MM.1S (cell line): ENCODE results near the gene GPR34.
"Not testable (repeated sequence)": the region's sequence is repeated elsewhere in the genome, so short reads cannot be mapped to it uniquely, and the experiment has no call there.

Experiments
- DNase-seq: peaks from one replicate; pipeline ENCODE4 v3.0.0-alpha.2; 2015
- H2AFZ ChIP-seq: fragments of 300-600 bp; sonication (generic); 2 replicates; pipeline ENCODE4 v1.6.0; 2016; ENCODE audit warnings: antibody characterized with exemption, low read length
- H3F3A ChIP-seq: fragments of 300-600 bp; sonication (generic); 2 replicates; pipeline ENCODE4 v1.6.1; 2016; ENCODE audit warnings: mild to moderate bottlenecking, antibody characterized with exemption, low read length, moderate library complexity, mixed read lengths; ENCODE audit not compliant: insufficient read depth
- H3K27ac ChIP-seq: fragments of 300-600 bp; sonication (generic); 2 replicates; pipeline ENCODE4 v1.5.1; 2016; ENCODE audit warnings: mild to moderate bottlenecking, low read length
- H3K27me3 ChIP-seq: fragments of 300-600 bp; sonication (generic); replicated peaks from 2 replicates; pipeline ENCODE4 v1.6.0; 2016; ENCODE audit warnings: low read length; ENCODE audit not compliant: insufficient read depth
- H3K36me3 ChIP-seq: fragments of 300-600 bp; sonication (generic); replicated peaks from 2 replicates; pipeline ENCODE4 v1.6.1; 2016; ENCODE audit warnings: mild to moderate bottlenecking, low read length, mixed read lengths; ENCODE audit not compliant: insufficient read depth
- H3K4me1 ChIP-seq: fragments of 300-600 bp; sonication (generic); 2 replicates; pipeline ENCODE4 v1.6.1; 2016; ENCODE audit warnings: low read length, mixed read lengths
- H3K4me2 ChIP-seq: fragments of 300-600 bp; sonication (generic); 2 replicates; pipeline ENCODE4 v1.6.0; 2016; ENCODE audit warnings: low read depth, low read length
- H3K4me3 ChIP-seq: fragments of 300-600 bp; sonication (generic); 2 replicates; pipeline ENCODE4 v1.5.1; 2016; ENCODE audit warnings: low read length, mixed read lengths
- H3K79me2 ChIP-seq: fragments of 300-600 bp; sonication (generic); 2 replicates; pipeline ENCODE4 v1.6.1; 2016; ENCODE audit warnings: mixed run types, low read length, mixed read lengths
- H3K9ac ChIP-seq: fragments of 300-600 bp; sonication (generic); 2 replicates; pipeline ENCODE4 v1.6.1; 2016; ENCODE audit warnings: low read length, mixed read lengths
- H3K9me2 ChIP-seq: fragments of 300-600 bp; sonication (generic); replicated peaks from 2 replicates; pipeline ENCODE4 v1.6.1; 2016; ENCODE audit warnings: mild to moderate bottlenecking, low read length, mixed read lengths; ENCODE audit not compliant: insufficient read depth
- H3K9me3 ChIP-seq: fragments of 300-600 bp; sonication (generic); replicated peaks from 2 replicates; pipeline ENCODE4 v1.6.1; 2016; ENCODE audit warnings: mild to moderate bottlenecking, low read length, mixed read lengths; ENCODE audit not compliant: insufficient read depth
- H4K20me1 ChIP-seq: fragments of 300-600 bp; sonication (generic); 2 replicates; pipeline ENCODE4 v1.6.1; 2016; ENCODE audit warnings: mild to moderate bottlenecking, low read length, moderate library complexity, mixed read lengths; ENCODE audit not compliant: insufficient read depth
- CTCF ChIP-seq: fragments of 300-600 bp; sonication (generic); IDR thresholded peaks from 2 replicates; pipeline ENCODE4 v1.5.1; 2016; ENCODE audit warnings: antibody characterized with exemption, low read length, mixed read lengths
- EZH2 ChIP-seq: fragments of 300-600 bp; sonication (generic); optimal IDR thresholded peaks from 2 replicates; pipeline ENCODE3; 2017; ENCODE audit warnings: low read depth, mild to moderate bottlenecking, antibody characterized with exemption, low read length, mixed read lengths
- EZH2phosphoT487 ChIP-seq: fragments of 300-600 bp; sonication (generic); IDR thresholded peaks from 2 replicates; pipeline ENCODE4 v1.6.1; 2018; ENCODE audit warnings: antibody characterized with exemption, low read length

GPR34 gene

DNA sequence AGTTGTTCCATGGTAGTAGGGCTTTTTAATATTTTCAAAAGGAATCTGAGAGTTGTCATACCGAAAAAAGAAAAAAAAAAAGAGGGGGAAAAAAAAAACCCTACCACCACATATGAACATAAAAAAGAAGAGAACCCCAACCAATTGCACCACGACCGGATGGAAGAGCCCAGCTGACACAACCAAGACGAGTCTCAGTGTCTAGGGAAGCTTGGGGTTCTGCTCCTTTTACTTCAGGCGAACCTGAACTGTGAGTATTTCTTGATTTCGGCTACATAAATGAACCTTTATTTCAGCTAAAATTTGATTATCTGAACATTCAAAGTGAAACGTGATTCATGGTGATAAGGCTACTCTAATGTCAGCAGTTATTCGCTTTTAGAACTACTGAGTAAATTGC is at the start of gene GPR34:
TSS of gene GPR34 (plus strand) at position 139 of the 400 bp plus-strand sequence. CDS start 6,661 bp downstream, outside the sequence.
- Histone ChIP-seq H3K9ac (no peak within 1 kb of the TSS), H3K4me1 (no peaks in the 10 kb centered on the region), H3K27me3 (no peaks in the 10 kb centered on the region), H3K9me3 (no peaks in the 10 kb centered on the region), H3K36me3 (no peaks in the 10 kb centered on the region), H3K27ac (no peak within 1 kb of the TSS), H4K20me1 (no peaks in the 10 kb centered on the region), H3K4me3 (no peak within 1 kb of the TSS), H3F3A (no peaks in the 10 kb centered on the region), H3K79me2 (no peaks in the 10 kb centered on the region), H2AFZ (no peak within 1 kb of the TSS), H3K9me2 (no peaks in the 10 kb centered on the region), H3K4me2 (no peak within 1 kb of the TSS)
- no peak for DNase-seq
- TF ChIP-seq CTCF (no peak), EZH2phosphoT487 (no peak), EZH2 (no peak)

DNA sequence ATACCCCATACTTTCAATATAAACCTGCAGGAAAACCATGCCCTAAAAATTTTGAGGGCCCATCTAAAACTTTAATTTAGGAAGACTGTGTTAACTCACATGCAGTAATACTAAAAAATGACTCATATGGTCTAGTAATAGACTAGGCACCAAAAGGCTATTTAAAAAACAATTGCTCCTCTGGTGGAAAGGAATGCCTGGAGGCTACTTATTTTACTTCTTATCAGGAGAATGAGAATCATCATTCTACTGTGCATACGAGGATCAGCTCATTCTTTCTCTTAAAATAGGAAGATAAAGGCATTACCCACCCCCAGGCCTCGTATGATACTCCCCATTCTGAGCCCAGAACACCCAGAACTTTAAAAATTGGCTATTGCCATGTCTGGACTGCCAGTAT is 42.6 kb upstream of the GPR34 start:
- not testable (repeated sequence) for DNase-seq, H3K9ac ChIP-seq, H3K79me2 ChIP-seq, H3K9me2 ChIP-seq, H2AFZ ChIP-seq, H3K4me2 ChIP-seq, H3K27ac ChIP-seq, H3K4me1 ChIP-seq, H3K27me3 ChIP-seq, H4K20me1 ChIP-seq, H3F3A ChIP-seq, H3K36me3 ChIP-seq, H3K9me3 ChIP-seq, H3K4me3 ChIP-seq

GRCh38 chrX:41653125-41653524 is 35.6 kb upstream of the GPR34 start:
- Histone ChIP-seq H3K9me3 (no peaks in the 10 kb centered on the region), H3K9me2 (no peaks in the 10 kb centered on the region), H3K79me2 (no peaks in the 10 kb centered on the region), H2AFZ (no peak overlapping the region), H3K4me1 (no peaks in the 10 kb centered on the region), H3K4me3 (no peak overlapping the region), H3K27me3 (no peaks in the 10 kb centered on the region), H3F3A (no peaks in the 10 kb centered on the region), H3K27ac (no peak overlapping the region), H3K4me2 (no peak overlapping the region), H4K20me1 (no peaks in the 10 kb centered on the region), H3K36me3 (no peaks in the 10 kb centered on the region), H3K9ac (no peak overlapping the region)
- TF ChIP-seq CTCF = no peak
- TF ChIP-seq EZH2 = no peak
- no peak for DNase-seq

DNA sequence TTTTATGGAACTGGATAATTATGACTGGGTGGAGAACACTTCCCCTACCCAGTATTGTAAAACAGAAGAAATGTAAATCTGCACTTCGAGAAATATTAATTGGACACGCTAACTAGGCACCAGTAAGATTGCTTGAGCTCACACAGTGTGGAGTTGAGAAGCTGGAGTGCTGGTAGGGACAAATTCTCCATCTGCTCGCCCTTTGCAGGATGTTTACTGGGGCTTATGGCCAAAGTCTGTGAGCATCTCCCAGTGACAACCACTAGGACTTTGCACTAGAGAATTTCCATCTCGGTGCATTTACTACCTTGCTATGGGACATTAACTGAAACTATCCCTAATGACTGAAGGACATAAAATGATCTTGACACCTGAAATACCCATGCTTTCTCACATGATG is 33.7 kb upstream of the GPR34 start:
- DNase-seq = no peak
- no peak for TF ChIP-seq EZH2
- no peak for TF ChIP-seq CTCF
- TF ChIP-seq EZH2phosphoT487 = no peak
- Histone ChIP-seq H3K36me3 (no peaks in the 10 kb centered on the region), H3K79me2 (no peaks in the 10 kb centered on the region), H3K27me3 (no peaks in the 10 kb centered on the region), H3K4me3 (no peak overlapping the region), H3K9me3 (no peaks in the 10 kb centered on the region), H3K9me2 (no peaks in the 10 kb centered on the region), H2AFZ (no peak overlapping the region), H3K4me2 (no peak overlapping the region), H3K9ac (no peak overlapping the region), H3K27ac (no peak overlapping the region), H4K20me1 (no peaks in the 10 kb centered on the region), H3F3A (no peaks in the 10 kb centered on the region), H3K4me1 (no peaks in the 10 kb centered on the region)
